ENCODE measurements around the gene DYNLT2.
"Not testable (repeated sequence)": the region's sequence is repeated elsewhere in the genome, so short reads cannot be mapped to it uniquely, and the experiment has no call there.

Gene DYNLT2

GRCh38 chr6:169783401-169783800 is 32.0 kb upstream of the DYNLT2 start:
- no peak for DNase-seq

DNA sequence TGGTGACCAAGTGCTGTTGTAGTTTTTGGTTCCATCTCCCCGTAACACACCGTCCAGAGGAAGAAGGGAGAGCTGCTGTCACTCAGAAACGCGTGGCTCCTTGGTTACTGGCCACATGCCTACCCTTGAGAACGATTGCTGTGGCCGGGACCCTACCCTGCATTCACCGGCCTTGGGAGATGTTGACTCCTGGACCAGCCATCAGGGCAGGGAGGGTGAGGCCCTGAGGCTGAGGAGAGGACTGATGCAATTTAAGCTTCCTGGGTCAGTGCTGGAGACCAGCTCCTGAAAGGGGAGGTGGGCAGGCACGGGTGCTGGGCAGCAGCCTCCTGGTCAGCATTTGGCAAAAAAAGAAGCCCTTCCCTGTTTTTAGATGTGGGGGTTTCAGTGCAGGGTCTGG is 31.6 kb upstream of the DYNLT2 start:
- DNase-seq: no peak

- DNase-seq: no peak
These were observed 29.3 kb upstream of the DYNLT2 start for GRCh38 chr6:169780571-169781091.

DNA sequence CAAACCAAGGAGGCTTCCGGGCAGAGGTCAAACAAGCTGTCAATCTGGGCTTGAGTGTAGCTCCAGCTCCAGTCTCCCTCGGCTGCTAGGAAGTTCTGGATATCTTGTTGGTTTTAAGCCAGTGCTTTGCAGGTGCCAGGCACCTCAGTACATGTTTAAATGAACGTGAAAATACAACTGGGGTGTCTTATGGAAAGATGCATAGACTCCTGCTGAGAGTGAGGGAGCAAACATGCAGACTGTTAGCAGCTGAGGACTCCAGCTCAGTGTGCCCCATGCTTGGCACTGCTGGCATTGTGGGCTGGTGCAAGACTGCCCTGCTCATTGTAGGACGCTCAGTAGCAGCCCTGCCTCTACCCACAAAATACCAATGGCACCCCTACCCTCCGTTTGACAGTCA is 28.5 kb upstream of the DYNLT2 start:
- no peak for DNase-seq

DNA sequence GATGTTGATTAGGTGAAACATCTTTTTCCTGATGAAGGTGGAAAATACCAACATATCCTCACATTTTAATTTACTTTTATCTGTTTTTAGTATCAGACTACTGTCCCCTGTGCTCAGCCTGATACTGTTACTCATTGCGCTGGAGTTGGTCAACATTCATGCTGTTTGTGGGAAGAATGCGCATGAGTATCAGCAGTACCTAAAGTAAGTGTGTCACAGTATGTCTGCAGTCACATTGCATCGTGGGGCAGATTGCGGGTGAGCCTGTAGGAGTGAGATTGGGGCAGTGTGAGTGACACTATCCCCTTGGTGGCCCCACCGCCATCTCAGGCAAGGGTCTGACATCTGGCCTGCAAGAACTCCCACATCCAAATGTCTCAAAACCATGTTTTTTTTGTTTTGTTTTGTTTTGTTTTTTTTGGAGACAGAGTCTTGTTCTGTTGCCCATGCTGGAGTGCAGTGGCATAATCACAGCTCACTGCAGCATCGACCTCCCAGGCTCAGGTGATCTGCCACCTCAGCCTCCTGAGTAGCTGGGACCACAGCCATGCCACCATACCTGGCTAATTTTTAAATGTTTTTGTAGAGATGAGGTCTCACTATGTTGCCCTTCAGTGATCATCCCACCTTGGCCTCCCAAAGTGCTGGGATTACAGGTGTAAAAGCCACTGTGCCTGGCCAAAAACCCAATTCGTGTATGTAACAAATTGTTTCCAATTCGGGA is 27.9 kb upstream of the DYNLT2 start:
- no peak for DNase-seq

GRCh38 chr6:169778646-169779045 is 27.3 kb upstream of the DYNLT2 start:
- DNase-seq: no peak

DNA sequence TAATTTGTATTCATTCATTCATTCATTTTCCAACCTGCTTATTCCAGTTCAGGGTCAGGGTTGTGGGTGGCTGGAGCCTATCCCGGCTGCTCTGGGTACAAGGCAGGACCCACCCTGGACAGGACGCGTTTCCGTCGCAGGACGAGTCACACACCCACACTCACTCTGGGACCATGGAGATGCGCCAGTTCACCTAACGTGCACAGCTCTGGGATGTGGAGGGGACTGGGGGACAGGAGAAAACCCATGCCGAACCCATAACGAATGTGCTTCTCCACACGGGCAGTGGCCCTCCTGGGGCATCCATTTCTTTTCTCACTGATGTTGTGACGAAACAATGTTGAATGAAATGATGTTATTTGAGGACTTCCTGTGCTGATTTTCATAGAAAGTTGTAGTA is 26.5 kb upstream of the DYNLT2 start:
- no peak for DNase-seq

DNA sequence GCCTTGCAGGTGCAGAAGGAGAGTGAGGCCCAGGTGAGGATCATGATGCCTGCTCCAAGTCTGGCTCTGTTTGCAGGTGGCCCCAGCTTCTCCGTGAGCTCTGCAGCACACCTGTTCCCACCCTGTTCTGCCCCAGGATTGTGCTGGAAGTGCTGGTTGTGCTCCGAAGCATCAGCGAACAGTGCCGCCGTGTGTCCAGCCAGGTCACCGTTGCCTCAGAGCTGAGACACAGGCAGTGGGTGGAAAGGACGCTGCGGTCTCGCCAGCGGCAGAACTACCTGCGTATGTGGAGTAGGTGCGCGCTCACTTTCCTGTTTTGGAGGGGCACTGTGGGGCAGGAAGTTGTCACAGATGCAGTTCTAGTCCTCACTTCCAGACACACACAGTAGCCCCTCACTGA is 25.0 kb upstream of the DYNLT2 start:
- DNase-seq: no peak

GRCh38 chr6:169775321-169775720 is 23.9 kb upstream of the DYNLT2 start:
- DNase-seq: no peak

DNA sequence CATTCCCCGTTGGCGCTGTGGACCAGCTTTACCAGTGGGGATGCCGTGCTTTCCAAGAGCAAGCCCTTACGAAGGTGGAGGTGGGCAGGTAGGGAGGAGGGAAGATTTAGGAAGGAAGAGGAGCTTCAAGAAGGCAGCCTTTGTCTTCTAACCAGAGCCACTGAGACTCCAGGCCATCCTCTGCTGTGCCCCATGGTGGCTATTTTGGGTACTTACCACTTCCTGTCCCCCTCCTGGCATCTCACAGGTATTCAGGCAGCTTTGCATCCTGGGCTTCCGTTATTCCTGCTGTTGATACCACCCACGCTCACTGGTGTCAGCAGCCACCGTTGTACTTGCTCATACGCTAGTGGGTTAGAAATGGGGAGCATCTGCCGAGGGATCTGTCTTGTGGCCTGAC is 23.0 kb upstream of the DYNLT2 start:
- DNase-seq: no peak

DNA sequence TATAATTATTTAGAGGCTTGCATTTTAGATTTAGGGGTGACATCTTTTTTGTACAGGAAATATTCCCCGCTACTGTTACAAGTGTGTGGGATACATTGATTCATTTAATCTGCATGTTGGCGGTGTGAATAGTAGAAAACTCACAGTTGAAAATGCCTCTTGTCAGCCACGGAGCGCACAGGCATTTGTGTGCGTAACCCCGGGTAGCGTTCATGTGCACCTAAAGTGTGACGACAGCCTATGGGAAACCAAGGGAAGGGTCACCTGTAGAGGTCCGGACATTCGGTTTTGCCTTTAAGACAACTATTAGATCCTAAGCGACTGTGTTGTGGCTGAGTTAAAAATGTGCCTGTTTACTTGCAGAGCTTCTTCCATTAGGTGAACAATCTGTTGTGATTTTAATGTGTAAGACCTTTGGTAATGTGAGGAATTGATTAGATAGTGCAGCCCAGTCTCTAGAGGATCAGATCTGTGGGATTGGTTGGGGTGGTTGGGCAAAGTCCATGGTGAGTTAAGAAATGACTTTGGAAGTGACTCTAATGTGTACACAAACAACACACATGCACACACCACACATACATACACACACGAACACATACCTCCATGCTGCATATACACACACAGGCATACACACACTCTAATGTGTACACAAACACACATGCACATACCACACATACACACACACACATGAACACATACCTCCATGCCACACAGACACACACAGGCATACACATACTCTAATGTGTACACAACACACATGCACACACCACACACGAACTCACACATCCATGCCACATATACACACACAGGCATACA is 15.8 kb upstream of the DYNLT2 start:
- no peak for DNase-seq

- DNase-seq: no peak
These were observed 14.9 kb upstream of the DYNLT2 start for GRCh38 chr6:169766232-169766631.

- DNase-seq: not testable (repeated sequence)
These were observed 14.4 kb upstream of the DYNLT2 start for GRCh38 chr6:169765789-169766188.

DNA sequence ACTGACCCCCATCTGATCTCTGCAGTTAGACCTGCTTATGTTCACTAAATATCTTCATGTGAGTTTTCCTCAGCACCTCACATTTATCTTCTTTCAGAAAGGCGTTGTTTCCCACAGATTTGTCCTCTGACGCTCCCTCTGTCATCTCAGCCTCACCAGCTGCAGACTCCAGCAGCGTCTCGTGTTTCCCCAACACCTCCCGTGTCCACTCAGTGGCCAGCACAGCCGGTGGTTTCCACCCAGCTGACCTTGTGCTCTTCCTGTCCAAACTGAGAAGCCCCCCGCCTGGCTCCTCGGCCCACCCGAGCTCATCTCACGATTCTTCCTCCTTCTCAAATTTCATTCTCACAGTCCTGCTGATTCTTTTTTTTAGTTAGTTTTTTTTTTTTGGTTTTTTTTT is 12.5 kb upstream of the DYNLT2 start:
- no peak for DNase-seq

DNA sequence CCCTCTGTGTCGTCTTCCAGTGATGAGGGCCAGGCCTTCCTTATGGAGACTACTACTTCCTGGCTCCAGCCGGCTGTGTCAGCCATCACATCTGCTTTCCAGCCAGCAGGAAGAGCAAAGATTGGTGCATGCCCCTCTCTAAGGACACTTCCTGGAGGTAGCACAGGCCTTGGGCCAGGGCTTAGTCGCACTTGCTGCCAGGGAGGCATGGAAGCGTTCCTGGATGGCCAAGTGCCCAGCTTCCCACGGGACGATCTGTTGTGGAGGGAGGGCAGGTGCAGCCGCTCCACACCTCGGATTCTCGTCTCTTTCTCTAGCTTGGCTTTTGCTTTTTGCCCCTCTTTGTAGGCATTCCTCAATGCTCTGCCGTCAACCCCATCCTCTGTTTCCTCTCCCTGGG is 11.9 kb upstream of the DYNLT2 start:
- DNase-seq: no peak

- no peak for DNase-seq
These were observed 3.8 kb upstream of the DYNLT2 start for GRCh38 chr6:169755162-169755561.

GRCh38 chr6:169752074-169752623 is 777 bp upstream of the DYNLT2 start:
- DNase-seq: no peak

DNA sequence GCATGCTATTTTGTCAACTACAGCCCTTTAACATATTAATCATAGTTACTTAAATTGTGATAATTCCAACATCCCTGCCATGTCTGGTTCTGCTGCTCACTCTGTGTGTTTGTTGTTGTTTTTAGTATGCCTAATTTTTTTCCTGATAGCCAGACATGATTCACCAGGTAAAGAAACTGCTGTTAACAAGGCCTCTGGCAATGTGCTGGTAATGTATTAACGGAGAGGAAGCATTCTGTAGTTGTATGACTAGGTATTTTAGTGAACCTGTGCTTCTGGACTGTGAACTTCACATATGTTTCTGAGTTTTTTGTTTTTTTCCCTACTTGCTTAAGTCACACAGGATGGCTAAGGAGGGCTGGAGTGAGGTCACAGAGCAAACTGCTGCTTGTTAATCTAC is 4.8 kb downstream of the DYNLT2 start:
- DNase-seq: no peak

DNA sequence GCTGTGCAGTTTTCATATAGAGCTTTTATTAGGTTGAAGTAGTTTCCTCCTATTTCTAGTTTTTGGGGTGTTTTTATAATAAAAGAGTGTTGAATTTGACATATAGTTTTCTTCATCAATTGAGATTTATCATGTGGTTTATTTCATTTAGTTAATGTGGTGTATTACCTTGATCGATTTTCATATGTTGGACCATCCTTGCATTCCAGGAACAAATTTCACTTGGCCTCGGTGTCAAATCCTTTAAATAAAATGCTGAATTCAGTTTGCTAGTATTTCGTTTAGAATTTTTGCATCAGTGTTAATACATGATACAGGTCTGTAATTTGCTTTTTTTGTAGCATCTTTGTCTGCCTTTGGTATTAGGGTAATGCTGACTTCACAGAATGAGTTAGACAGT is 6.0 kb downstream of the DYNLT2 start:
- no peak for DNase-seq

GRCh38 chr6:169741344-169741743 is 10.0 kb downstream of the DYNLT2 start:
- no peak for DNase-seq

GRCh38 chr6:169738976-169739529 is 12.3 kb downstream of the DYNLT2 start:
- DNase-seq: no peak

DNA sequence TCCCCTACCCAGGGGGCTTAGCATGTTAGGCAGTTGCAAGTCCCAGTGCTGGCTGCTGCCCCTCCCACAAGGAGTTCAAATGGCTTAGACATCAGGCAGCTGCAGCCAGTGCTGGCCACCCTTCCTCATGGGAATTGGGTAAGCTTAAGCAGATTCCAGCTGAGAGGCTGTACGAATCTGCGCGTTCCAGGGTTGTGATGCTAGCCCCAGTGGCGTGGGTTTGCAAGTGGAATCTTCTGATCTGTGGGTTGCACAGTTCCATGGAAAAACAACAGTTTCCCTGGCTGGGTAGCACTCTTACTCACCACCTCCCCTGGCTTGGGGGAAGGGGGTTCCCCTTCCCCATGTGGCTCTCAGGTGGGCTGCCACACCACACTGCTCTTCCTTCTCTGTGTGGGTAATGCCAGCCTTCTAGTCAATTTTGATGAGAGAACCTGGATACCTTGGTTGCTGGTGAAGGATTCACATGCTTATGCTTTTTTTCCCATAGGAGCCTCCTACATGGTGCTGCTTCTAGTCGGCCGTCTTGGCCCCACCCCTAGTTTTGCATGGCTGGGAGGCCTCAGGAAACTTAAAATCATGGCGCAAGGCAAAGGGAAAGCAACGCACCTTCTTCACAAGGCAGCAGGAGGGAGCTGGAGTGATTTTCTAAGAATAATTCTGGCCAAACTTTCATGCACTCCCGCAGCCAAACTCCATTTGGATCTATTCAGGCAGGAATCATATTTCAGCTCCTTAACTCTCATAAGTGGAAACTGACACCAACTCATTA is 13.0 kb downstream of the DYNLT2 start:
- no peak for DNase-seq

DNA sequence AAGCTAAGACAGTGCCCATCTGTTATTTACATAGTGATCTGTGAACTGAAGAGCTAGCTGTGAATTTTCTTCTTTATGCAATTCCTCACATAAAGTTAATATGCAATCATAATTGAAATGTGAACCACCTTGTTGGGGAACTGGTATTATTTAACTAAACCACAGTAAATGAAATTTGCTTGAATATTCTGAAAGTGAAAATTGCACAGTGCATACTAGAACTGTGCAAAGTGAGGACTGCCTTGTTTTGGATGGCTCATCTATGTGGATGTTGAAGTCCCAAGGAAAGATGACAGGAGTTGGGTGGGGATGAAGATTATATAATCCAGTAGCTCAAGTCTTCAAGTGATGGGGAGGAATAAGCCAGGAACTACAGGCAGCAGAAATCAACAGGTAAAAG is 21.4 kb downstream of the DYNLT2 start:
- no peak for DNase-seq
